Progenitor cell of endocrine pancreas (in vitro differentiated cells): ENCODE data around the gene DUOXA1. TPM values are rescaled to one million over a fixed set of nuclear protein-coding genes. Genes with fewer than 3 reads are reported as not detected.

Experiments used
- DNase-seq: peaks from one replicate; pipeline ENCODE4 v3.0.0; 2021; ENCODE audit warnings: low spot score; ENCODE audit not compliant: unreplicated experiment
- H3K27ac Mint-ChIP-seq: 2 replicates; pipeline ENCODE4 v1.8.0; 2021; ENCODE audit warnings: mild to moderate bottlenecking, moderate library complexity, mixed read lengths
- H3K27me3 Mint-ChIP-seq: 2 replicates; pipeline ENCODE4 v1.8.0; 2021; ENCODE audit warnings: mixed read lengths
- H3K36me3 Mint-ChIP-seq: 2 replicates; pipeline ENCODE4 v1.8.0; 2022; ENCODE audit warnings: mixed read lengths; ENCODE audit not compliant: insufficient read depth
- H3K4me1 Mint-ChIP-seq: 2 replicates; pipeline ENCODE4 v1.8.0; 2021; ENCODE audit warnings: low read depth, mixed read lengths
- H3K4me3 Mint-ChIP-seq: 2 replicates; pipeline ENCODE4 v1.8.0; 2021; ENCODE audit warnings: low read depth, mild to moderate bottlenecking, moderate library complexity, mixed read lengths
- H3K9me3 Mint-ChIP-seq: 2 replicates; pipeline ENCODE4 v1.8.0; 2021; ENCODE audit warnings: low read depth, mixed read lengths
- total RNA-seq: library from RNA; stranded (reverse); gene quantifications from 2 replicates; pipeline ENCODE4 v1.2.1, GENCODE V29; 2021
- TF ChIP-seq, protein P1 (sequence below): fragments of 200-600 bp; sonication (generic); IDR thresholded peaks from one replicate; pipeline ENCODE4 v1.5.0; 2021; ENCODE audit warnings: antibody characterized with exemption, mild to moderate bottlenecking; ENCODE audit not compliant: unreplicated experiment

The DUOXA1 gene
- total RNA-seq, 1 donor from 2014 or later: 1.3 TPM

DNA sequence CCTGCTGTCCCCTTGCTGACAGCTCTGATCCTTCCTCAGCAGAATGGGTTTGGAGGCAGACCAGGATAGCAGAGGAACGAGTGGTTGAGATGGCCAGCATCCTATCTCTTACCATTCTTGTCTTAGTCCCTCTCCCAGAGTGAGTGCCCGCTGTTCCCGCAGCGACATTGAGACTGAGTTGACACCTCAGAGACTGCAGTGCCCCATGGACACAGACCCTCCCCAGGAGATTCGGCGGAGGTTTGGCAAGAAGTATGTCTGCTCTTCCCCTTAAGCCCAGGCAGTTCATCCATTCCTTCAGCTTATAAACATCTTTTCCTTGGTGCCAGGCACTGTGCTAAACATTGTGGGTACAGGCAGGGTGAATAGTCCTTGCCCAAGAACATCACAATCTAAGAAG is 21.3 kb upstream of the DUOXA1 start:
- Mint-ChIP-seq H3K36me3 (peaks cover 7% of the 10 kb centered on the region), H3K27ac (no peak overlapping the region), H3K27me3 (peaks cover 14% of the 10 kb centered on the region), H3K9me3 (no peaks in the 10 kb centered on the region), H3K4me1 (peaks cover 3% of the 10 kb centered on the region), H3K4me3 (no peak overlapping the region)
- TF ChIP-seq, protein P1, sequence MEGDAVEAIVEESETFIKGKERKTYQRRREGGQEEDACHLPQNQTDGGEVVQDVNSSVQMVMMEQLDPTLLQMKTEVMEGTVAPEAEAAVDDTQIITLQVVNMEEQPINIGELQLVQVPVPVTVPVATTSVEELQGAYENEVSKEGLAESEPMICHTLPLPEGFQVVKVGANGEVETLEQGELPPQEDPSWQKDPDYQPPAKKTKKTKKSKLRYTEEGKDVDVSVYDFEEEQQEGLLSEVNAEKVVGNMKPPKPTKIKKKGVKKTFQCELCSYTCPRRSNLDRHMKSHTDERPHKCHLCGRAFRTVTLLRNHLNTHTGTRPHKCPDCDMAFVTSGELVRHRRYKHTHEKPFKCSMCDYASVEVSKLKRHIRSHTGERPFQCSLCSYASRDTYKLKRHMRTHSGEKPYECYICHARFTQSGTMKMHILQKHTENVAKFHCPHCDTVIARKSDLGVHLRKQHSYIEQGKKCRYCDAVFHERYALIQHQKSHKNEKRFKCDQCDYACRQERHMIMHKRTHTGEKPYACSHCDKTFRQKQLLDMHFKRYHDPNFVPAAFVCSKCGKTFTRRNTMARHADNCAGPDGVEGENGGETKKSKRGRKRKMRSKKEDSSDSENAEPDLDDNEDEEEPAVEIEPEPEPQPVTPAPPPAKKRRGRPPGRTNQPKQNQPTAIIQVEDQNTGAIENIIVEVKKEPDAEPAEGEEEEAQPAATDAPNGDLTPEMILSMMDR: no peak
- no peak for DNase-seq

DNA sequence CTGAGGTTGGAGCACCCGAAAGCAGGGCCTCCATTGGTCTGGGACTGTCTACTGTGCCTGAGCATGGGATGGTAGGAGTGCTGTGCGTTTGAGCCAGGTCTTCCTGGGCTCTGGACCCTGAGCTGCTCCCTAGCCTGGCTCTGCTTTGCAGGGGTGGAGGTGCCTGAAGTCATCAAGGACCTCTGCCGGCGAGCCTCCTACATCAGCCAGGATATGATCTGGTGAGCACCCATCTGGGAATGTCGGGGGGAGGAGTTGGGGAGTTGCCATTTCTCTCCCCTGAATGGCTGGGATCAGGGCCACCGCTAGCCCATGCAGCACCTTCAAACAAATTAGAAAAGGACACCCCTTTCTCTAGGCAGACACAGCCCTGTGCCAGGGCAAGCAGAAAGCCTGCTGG is 20.8 kb upstream of the DUOXA1 start:
- Mint-ChIP-seq H3K27me3 (peaks cover 16% of the 10 kb centered on the region), H3K4me1 (peaks cover 3% of the 10 kb centered on the region), H3K4me3 (no peak overlapping the region), H3K36me3 (peaks cover 7% of the 10 kb centered on the region), H3K9me3 (no peaks in the 10 kb centered on the region), H3K27ac (no peak overlapping the region)
- TF ChIP-seq, protein P1: no peak
- DNase-seq: no peak

DNA sequence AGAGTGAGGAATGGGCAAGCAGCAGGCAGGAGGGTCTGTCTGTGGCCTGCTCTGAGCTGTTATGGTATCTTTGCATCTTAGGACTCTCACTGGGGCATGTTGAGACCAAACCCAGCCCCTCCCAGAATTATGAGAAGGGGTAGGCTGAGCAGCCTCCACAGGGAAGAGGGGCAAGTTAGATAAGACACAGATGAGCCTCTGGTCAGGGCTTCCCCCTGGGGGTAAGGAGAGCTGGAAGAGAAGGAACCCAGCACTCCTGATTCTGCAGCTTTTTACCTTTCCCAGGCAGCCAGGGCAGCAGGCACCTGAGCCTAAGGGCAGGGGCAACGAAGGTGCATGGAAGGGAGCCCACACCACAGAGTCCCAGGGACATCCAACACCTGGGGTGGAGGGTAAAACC is 19.4 kb upstream of the DUOXA1 start:
- H3K27ac Mint-ChIP-seq: no peak overlapping the region
- peaks cover 3% of the 10 kb centered on the region for H3K4me1 Mint-ChIP-seq
- H3K27me3 Mint-ChIP-seq: peaks cover 26% of the 10 kb centered on the region
- no peak overlapping the region for H3K4me3 Mint-ChIP-seq
- no peaks in the 10 kb centered on the region for H3K9me3 Mint-ChIP-seq
- TF ChIP-seq, protein P1: no peak
- peaks cover 7% of the 10 kb centered on the region for H3K36me3 Mint-ChIP-seq
- no peak for DNase-seq

DNA sequence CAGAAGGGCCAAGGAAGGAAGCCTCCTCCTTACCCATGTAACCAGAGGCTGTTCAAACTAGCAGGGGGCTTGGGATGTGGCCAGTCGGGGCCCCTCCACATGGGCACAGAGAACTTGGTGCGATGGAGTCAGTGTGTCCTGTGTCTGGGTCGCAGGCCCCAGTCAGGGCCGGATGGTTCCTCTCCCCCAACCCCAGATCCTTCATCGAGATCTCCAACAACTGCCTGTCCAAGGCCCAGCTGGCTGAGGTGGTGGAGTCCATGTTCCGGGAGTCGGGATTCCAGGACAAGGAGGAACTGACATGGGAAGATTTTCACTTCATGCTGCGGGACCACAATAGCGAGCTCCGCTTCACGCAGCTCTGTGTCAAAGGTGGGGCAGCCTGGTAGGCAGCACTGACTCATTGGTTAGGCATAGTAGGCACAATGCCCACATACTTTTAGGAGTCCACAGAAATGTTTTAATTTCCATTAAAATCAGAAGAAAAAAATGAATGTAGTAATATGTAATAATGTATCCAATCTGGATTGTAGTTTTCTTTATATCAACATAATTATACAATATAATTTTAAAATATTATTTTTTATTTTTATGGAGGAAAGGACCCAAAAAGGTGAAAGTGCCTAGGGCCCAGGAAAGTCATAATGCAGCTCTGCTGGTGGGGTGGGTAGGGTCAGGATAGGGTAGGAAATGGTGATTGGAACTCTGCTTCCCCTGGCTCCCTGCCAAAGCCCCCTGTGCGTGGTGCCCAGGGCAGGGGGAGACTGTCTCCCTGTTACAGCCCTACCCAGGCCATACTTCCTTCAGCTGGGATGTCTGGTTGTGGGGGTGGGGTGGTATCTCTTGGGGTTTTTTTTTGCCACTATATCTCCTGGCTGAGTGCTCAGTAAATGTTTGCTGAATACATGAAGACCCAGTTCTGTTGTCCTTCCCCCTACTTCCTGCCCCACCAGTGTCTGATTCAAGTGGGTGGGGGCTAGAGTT is 18.7 kb upstream of the DUOXA1 start:
- Mint-ChIP-seq H3K27me3 (peaks cover 28% of the 10 kb centered on the region), H3K27ac (peak overlapping the region; percentile 67), H3K36me3 (peaks cover 7% of the 10 kb centered on the region), H3K9me3 (no peaks in the 10 kb centered on the region), H3K4me3 (no peak overlapping the region), H3K4me1 (peaks cover 3% of the 10 kb centered on the region)
- no peak for DNase-seq
- TF ChIP-seq, protein P1: no peak

DNA sequence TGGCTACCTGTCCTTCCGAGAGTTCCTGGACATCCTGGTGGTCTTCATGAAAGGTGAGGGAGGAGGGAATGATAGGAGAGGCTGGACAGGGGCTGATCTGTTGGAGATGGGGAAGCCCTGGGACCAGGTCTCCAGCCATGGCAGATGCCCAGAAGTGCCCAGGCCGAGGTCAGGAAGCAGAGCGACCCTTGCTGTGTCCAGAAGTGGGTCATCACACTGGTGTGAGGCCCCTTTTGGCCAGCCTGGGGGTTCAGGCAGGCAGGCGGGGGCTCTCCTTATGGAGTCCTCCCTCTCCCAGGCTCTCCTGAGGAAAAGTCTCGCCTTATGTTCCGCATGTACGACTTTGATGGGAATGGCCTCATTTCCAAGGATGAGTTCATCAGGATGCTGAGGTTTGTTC is 17.9 kb upstream of the DUOXA1 start:
- peak overlapping the region; percentile 67 for H3K27ac Mint-ChIP-seq
- DNase-seq: no peak
- H3K9me3 Mint-ChIP-seq: no peaks in the 10 kb centered on the region
- H3K4me3 Mint-ChIP-seq: no peak overlapping the region
- TF ChIP-seq, protein P1: no peak
- peaks cover 3% of the 10 kb centered on the region for H3K4me1 Mint-ChIP-seq
- H3K27me3 Mint-ChIP-seq: peaks cover 28% of the 10 kb centered on the region
- peaks cover 6% of the 10 kb centered on the region for H3K36me3 Mint-ChIP-seq
